Activated T-helper 1 cell treated with anti-CD3 and anti-CD28 coated beads, Interleukin-12 subunit alpha, Interleukin-12 subunit beta, Interleukin-2, Interleukin-4 antibody, amounts not matched to agents 30 ng/mL and 10 ng/mL and 1 ng/mL, durations not matched to agents 14 hours and 24 hours and 36 hours (primary cell): ENCODE measurements around the gene JHY. TPM values are rescaled to one million over a fixed set of nuclear protein-coding genes. Genes with fewer than 3 reads are reported as not detected.
A peak's percentile ranks its signal among the peaks of the same experiment; 100 is the strongest.

Experiments used
- DNase-seq: peaks from one replicate; pipeline ENCODE4 v3.0.0; 2021; ENCODE audit warnings: low spot score
- H3K27ac Mint-ChIP-seq: one replicate; pipeline ENCODE4 v1.8.0; 2021; ENCODE audit warnings: mild to moderate bottlenecking, mixed read lengths
- H3K27me3 Mint-ChIP-seq: one replicate; pipeline ENCODE4 v1.8.0; 2022; ENCODE audit warnings: mild to moderate bottlenecking, moderate library complexity, mixed read lengths; ENCODE audit not compliant: insufficient read depth
- H3K36me3 Mint-ChIP-seq: one replicate; pipeline ENCODE4 v1.8.0; 2021; ENCODE audit warnings: low read depth, mixed read lengths
- H3K4me1 Mint-ChIP-seq: one replicate; pipeline ENCODE4 v1.8.0; 2021; ENCODE audit warnings: low read depth, mixed read lengths
- H3K4me3 Mint-ChIP-seq: one replicate; pipeline ENCODE4 v1.8.0; 2021; ENCODE audit warnings: mild to moderate bottlenecking, moderate library complexity, mixed read lengths
- H3K9me3 Mint-ChIP-seq: one replicate; pipeline ENCODE4 v1.8.0; 2021; ENCODE audit warnings: mixed read lengths
- intact Hi-C: fragments of 100-400 bp; cut with micrococcal nuclease; formaldehyde crosslinking; loops from one replicate; pipeline ENCODE4 v1.15.1; 2024
- total RNA-seq: library from RNA; stranded (reverse); gene quantifications from 2 replicates; pipeline ENCODE4 v1.2.3, GENCODE V29; 2022

JHY gene
- total RNA-seq, 1 donor from 2014 or later: 0.91 TPM

GRCh38 chr11:122882857-122883645 is 492 bp downstream of the JHY start:
- Mint-ChIP-seq H3K27ac (peak overlapping the region; percentile 75), H3K4me3 (peak overlapping the region; percentile 84), H3K4me1 (peaks cover 28% of the 10 kb centered on the region), H3K36me3 (peaks cover 4% of the 10 kb centered on the region), H3K9me3 (no peaks in the 10 kb centered on the region), H3K27me3 (peaks cover 9% of the 10 kb centered on the region)
- intact Hi-C loops: loop anchor here (2.0 to 5.0 kb wide), 2 partner anchors 26 to 99 kb away; partner anchors contain the start of gene BSX
- DNase-seq: peak; percentile 36

DNA sequence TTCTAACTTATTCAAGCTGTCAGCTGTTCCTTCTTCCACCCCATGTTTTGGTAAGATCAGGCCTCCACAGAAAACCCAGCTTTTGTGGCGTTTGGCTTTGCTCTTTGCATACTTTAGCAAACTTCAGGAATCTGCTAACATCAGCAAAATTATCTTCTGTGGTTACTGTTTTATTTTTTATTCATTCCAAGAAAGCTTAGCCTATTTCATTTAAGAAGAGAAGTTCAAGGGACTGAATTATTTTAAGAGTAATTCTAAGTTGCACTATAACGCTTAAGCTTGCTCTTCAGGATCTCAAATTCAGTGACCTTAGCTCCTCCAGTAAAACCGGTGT is 1.1 kb downstream of the JHY start:
- H3K27ac Mint-ChIP-seq: peak overlapping the region; percentile 75
- peak overlapping the region; percentile 84 for H3K4me3 Mint-ChIP-seq
- H3K36me3 Mint-ChIP-seq: peaks cover 4% of the 10 kb centered on the region
- DNase-seq: no peak
- intact Hi-C loops: loop anchor here (2.0 to 5.0 kb wide), 2 partner anchors 27 to 99 kb away; partner anchors contain the start of gene BSX
- peaks cover 23% of the 10 kb centered on the region for H3K4me1 Mint-ChIP-seq
- no peaks in the 10 kb centered on the region for H3K9me3 Mint-ChIP-seq
- H3K27me3 Mint-ChIP-seq: peaks cover 9% of the 10 kb centered on the region

DNA sequence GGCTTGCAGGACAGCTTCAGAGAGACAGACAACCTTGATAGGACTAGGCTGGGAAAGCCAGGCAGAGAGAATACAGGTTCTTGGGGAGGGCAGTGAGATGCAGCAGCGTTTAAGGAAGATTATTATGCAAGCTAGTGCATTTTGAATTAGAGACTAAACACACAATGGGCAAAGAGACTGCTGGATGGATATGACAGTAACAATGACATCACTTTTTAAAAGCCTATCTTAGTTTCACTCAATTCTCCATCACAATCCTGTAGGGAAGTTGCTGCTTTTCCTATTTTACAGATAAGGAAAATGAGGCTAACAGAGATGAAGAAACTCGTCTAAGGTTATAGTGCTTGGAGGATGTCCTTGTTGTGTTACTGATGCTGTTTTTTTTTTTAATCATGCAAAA is 5.6 kb downstream of the JHY start:
- intact Hi-C loops: no loop called here
- Mint-ChIP-seq H3K4me1 (peaks cover 7% of the 10 kb centered on the region), H3K27ac (no peak overlapping the region), H3K4me3 (no peak overlapping the region), H3K36me3 (no peaks in the 10 kb centered on the region), H3K27me3 (no peaks in the 10 kb centered on the region), H3K9me3 (no peaks in the 10 kb centered on the region)
- no peak for DNase-seq

DNA sequence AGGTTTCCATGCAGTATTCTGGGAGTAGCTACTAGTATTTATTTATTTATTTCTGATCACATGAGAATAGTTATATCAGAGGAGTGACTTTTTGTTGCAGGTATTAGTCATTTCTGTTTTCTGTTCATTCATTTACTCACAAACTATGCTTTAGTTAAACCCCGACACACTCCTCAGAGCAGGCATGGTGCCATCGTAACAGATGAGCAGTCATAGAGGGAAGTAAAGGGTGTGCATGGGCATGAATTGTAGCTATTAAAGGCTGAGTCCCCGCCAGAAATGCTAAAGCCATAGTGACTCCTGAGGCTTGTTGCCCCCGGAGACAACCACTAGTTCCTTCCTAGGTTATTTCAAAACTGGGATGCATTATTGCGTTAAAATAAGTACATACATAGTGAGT is 10.6 kb downstream of the JHY start:
- H3K4me1 Mint-ChIP-seq: no peaks in the 10 kb centered on the region
- H3K27ac Mint-ChIP-seq: no peak overlapping the region
- H3K9me3 Mint-ChIP-seq: no peaks in the 10 kb centered on the region
- H3K4me3 Mint-ChIP-seq: no peak overlapping the region
- no peak for DNase-seq
- H3K27me3 Mint-ChIP-seq: no peaks in the 10 kb centered on the region
- no peaks in the 10 kb centered on the region for H3K36me3 Mint-ChIP-seq
- intact Hi-C loops: no loop called here

- DNase-seq: no peak
Measured at GRCh38 chr11:122895563-122895962, 13.0 kb downstream of the JHY start.

DNA sequence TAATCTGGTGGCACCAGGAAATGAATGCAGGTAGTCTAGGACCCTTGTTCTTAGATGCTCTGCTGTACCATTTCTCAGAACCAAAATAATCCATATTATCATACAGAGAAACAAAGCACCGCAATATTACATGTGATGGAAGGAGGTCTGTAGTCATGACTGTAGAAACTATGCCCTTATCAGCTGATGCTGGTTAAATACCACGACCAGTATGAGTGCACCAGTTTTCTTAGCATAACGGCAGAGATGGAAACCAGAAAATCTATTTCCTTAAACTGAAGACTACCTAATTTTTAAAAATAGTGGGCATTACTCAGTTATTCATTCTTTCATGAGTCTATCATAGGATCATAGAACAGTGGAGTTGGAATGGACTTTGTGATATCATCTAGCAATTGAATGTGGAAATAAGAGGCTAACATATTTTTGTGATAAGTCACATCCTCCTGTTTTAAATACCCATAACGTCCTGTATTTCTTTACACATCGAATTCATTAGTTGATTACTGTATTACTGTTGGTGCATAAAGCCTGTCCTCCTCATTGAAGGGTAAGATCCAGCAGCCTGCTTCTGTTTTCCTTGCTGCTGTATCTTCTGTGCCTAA is 15.1 kb downstream of the JHY start:
- H3K4me3 Mint-ChIP-seq: no peak overlapping the region
- no peaks in the 10 kb centered on the region for H3K4me1 Mint-ChIP-seq
- H3K27me3 Mint-ChIP-seq: peaks cover 6% of the 10 kb centered on the region
- no peaks in the 10 kb centered on the region for H3K9me3 Mint-ChIP-seq
- H3K36me3 Mint-ChIP-seq: no peaks in the 10 kb centered on the region
- no peak for DNase-seq
- H3K27ac Mint-ChIP-seq: no peak overlapping the region
- intact Hi-C loops: no loop called here

More at GRCh38 chr11:122895563-122895962, 13.0 kb downstream of the JHY start:
- Mint-ChIP-seq H3K4me1 (no peaks in the 10 kb centered on the region), H3K27me3 (peaks cover 3% of the 10 kb centered on the region), H3K27ac (no peak overlapping the region), H3K9me3 (no peaks in the 10 kb centered on the region), H3K36me3 (no peaks in the 10 kb centered on the region), H3K4me3 (no peak overlapping the region)
- intact Hi-C loops: no loop called here

GRCh38 chr11:122898799-122899198 is 16.2 kb downstream of the JHY start:
- Mint-ChIP-seq H3K4me1 (no peaks in the 10 kb centered on the region), H3K27ac (no peak overlapping the region), H3K4me3 (no peak overlapping the region), H3K27me3 (peaks cover 6% of the 10 kb centered on the region), H3K36me3 (no peaks in the 10 kb centered on the region), H3K9me3 (no peaks in the 10 kb centered on the region)
- intact Hi-C loops: no loop called here
- no peak for DNase-seq

- no peaks in the 10 kb centered on the region for H3K9me3 Mint-ChIP-seq
- H3K36me3 Mint-ChIP-seq: no peaks in the 10 kb centered on the region
- DNase-seq: no peak
- no peak overlapping the region for H3K4me3 Mint-ChIP-seq
- H3K27me3 Mint-ChIP-seq: peaks cover 6% of the 10 kb centered on the region
- intact Hi-C loops: no loop called here
- no peaks in the 10 kb centered on the region for H3K4me1 Mint-ChIP-seq
- H3K27ac Mint-ChIP-seq: no peak overlapping the region
Measured at GRCh38 chr11:122900587-122901202, 18.1 kb downstream of the JHY start.

DNA sequence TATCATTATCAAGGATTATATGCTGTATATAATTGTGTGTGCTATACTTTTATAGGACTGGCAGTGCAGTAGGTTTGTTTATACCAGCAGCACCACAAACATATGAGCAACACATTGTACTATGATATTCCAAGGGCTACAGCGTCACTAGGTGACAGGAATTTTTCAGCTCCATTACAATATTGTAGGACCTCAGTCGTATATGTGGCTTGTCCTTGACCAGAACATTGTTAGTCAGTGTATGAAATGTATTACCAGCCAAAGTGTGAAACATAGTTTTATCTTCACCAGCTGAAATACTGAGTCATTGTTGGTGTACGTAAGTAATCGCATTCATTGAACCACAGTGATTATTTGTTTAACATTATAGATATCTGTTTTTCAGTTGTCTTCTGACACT is 20.4 kb downstream of the JHY start:
- no peaks in the 10 kb centered on the region for H3K36me3 Mint-ChIP-seq
- intact Hi-C loops: no loop called here

DNA sequence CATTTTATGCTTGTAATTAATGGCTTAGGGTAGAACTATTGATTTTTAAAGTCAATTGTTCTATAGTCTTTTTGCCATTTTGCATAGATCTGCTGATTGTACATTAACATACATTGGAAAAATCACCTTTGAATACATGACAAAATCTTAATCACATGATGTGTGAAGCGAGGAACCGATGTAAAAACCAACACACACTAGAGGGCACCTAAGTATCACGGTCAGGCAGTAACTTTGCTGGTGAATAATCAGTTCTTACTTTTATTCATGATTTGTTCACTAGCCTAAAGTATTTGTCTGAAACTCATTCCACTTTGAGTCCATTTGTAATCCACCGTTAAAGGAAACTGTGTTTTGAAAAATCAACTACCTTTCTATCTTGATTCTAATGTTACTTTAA is 28.2 kb downstream of the JHY start:
- intact Hi-C loops: loop anchor here (1.0 kb wide), 2 partner anchors 111 to 144 kb away; no protein-coding TSS in a partner anchor
- no peak for DNase-seq
- Mint-ChIP-seq H3K27me3 (no peaks in the 10 kb centered on the region), H3K4me3 (no peak overlapping the region), H3K36me3 (no peaks in the 10 kb centered on the region), H3K4me1 (no peaks in the 10 kb centered on the region), H3K9me3 (no peaks in the 10 kb centered on the region), H3K27ac (no peak overlapping the region)

More for the DNA sequence above, 20.4 kb downstream of the JHY start:
- no peak overlapping the region for H3K27ac Mint-ChIP-seq
- H3K27me3 Mint-ChIP-seq: peaks cover 6% of the 10 kb centered on the region
- H3K4me1 Mint-ChIP-seq: no peaks in the 10 kb centered on the region
- no peak overlapping the region for H3K4me3 Mint-ChIP-seq
- no peak for DNase-seq
- no peaks in the 10 kb centered on the region for H3K9me3 Mint-ChIP-seq

- Mint-ChIP-seq H3K4me3 (no peak overlapping the region), H3K27ac (no peak overlapping the region), H3K4me1 (no peaks in the 10 kb centered on the region), H3K36me3 (no peaks in the 10 kb centered on the region), H3K9me3 (no peaks in the 10 kb centered on the region), H3K27me3 (no peaks in the 10 kb centered on the region)
- intact Hi-C loops: no loop called here
- no peak for DNase-seq
Measured at GRCh38 chr11:122917311-122917710, 34.8 kb downstream of the JHY start.

- Mint-ChIP-seq H3K27me3 (no peaks in the 10 kb centered on the region), H3K9me3 (no peaks in the 10 kb centered on the region), H3K4me1 (no peaks in the 10 kb centered on the region), H3K4me3 (no peak overlapping the region), H3K36me3 (no peaks in the 10 kb centered on the region), H3K27ac (no peak overlapping the region)
- intact Hi-C loops: no loop called here
- no peak for DNase-seq
Measured at GRCh38 chr11:122918734-122919133, 36.2 kb downstream of the JHY start.

DNA sequence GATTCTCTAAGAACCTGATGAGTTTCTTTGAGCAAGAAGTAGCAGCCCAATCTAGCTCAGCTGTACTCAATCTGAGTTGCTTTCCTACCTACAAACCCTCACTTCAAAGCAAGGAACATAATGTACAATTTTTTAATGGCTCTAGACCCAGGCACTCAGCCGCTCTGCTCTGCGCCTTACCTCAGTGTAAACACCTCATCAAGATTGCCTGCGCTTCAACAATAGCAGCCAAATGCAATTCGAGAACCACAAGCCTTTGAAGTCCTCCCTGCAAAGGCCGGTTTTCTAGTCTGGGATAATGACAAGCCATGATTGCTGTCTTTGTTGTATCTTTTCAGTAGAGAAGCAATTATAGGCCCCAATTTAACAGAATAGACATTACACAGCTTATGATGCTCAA is 38.0 kb downstream of the JHY start:
- Mint-ChIP-seq H3K9me3 (no peaks in the 10 kb centered on the region), H3K36me3 (no peaks in the 10 kb centered on the region), H3K4me1 (no peaks in the 10 kb centered on the region), H3K27ac (no peak overlapping the region), H3K27me3 (no peaks in the 10 kb centered on the region), H3K4me3 (no peak overlapping the region)
- DNase-seq: no peak
- intact Hi-C loops: no loop called here
